ENCODE results near the gene KCTD14.

DNA sequence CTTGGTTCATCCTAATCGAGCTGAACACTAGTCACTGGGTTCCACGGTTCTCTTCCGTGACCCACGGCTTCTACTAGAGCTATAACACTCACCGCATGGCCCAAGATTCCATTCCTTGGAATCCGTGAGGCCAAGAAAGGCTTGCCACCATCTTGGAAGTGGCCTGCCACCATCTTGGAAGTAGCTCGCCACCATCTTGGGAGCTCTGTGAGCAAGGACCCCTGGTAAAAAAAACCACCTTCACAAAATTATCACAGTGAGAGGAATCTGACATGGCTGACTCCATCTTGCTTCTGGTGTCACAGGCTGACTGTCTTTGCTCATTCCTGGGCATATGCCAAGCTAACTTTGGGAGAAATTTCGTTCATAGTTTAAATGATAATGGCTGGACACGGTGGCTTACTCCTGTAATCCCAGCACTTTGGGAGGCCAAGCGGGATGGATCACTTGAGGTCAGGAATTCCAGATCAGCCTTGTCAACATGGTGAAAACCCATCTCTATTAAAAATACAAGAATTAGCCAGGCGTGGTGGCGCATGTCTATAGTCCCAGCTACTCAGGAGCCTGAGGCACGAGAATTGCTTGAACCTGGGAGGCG lies 18.9 kb upstream of the KCTD14 start:
- TF ChIP-seq, protein P1, sequence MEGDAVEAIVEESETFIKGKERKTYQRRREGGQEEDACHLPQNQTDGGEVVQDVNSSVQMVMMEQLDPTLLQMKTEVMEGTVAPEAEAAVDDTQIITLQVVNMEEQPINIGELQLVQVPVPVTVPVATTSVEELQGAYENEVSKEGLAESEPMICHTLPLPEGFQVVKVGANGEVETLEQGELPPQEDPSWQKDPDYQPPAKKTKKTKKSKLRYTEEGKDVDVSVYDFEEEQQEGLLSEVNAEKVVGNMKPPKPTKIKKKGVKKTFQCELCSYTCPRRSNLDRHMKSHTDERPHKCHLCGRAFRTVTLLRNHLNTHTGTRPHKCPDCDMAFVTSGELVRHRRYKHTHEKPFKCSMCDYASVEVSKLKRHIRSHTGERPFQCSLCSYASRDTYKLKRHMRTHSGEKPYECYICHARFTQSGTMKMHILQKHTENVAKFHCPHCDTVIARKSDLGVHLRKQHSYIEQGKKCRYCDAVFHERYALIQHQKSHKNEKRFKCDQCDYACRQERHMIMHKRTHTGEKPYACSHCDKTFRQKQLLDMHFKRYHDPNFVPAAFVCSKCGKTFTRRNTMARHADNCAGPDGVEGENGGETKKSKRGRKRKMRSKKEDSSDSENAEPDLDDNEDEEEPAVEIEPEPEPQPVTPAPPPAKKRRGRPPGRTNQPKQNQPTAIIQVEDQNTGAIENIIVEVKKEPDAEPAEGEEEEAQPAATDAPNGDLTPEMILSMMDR (conservative IDR thresholded peaks at IDR 0.05 in 1 of 2, IDR thresholded peaks at IDR 0.05 in 1 of 2; ENCODE audit: extremely low read depth in 1 of 2, insufficient read depth in 1 of 2, low read depth in 1 of 2, low read length in 2 of 2) = no peak
- no peak for TF ChIP-seq EZH2 (IDR thresholded peaks at IDR 0.05; ENCODE audit: borderline replicate concordance, low read length)
